Measurements from ENCODE around the gene MGST2.

DNA sequence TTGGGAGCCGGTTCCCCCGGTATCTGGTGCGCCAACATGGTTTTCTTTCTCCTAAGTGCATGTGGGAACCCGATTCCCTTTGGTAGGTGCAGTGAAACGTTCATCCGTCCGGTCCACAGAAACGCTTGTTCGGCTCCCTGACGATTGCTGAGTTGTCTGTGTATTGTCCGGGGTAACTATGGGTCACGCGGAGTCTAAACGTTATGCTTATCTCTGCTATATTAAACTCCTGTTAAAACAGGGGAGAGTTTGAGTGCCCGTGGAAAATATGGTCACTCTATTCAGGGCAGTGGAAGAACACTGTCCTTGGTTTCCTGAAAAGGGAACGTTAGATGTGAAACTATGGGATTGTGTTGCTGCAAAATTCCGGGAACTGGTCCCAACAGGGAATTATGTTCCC, 32.4 kb upstream of the MGST2 start:
- TF ChIP-seq, protein P1, sequence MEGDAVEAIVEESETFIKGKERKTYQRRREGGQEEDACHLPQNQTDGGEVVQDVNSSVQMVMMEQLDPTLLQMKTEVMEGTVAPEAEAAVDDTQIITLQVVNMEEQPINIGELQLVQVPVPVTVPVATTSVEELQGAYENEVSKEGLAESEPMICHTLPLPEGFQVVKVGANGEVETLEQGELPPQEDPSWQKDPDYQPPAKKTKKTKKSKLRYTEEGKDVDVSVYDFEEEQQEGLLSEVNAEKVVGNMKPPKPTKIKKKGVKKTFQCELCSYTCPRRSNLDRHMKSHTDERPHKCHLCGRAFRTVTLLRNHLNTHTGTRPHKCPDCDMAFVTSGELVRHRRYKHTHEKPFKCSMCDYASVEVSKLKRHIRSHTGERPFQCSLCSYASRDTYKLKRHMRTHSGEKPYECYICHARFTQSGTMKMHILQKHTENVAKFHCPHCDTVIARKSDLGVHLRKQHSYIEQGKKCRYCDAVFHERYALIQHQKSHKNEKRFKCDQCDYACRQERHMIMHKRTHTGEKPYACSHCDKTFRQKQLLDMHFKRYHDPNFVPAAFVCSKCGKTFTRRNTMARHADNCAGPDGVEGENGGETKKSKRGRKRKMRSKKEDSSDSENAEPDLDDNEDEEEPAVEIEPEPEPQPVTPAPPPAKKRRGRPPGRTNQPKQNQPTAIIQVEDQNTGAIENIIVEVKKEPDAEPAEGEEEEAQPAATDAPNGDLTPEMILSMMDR (optimal IDR thresholded peaks at IDR 0.05 in 1 of 3, IDR thresholded peaks at IDR 0.05 in 1 of 3, conservative IDR thresholded peaks at IDR 0.05 in 1 of 3; ENCODE audit: extremely low read depth in 1 of 3, insufficient read depth in 2 of 3, low read length in 3 of 3) = no peak
- TF ChIP-seq EZH2 (IDR thresholded peaks at IDR 0.05; ENCODE audit: low read length) = no peak

All from keratinocyte (primary cell).